Vagina (tissue), 2 donors: ENCODE measurements around the gene PAQR4. TPM values are rescaled to one million over a fixed set of nuclear protein-coding genes. Genes with fewer than 3 reads are reported as not detected.
A peak's percentile ranks its signal among the peaks of the same experiment; 100 is the strongest.

Experiments
- DNase-seq, 2 donors: peaks; one replicate each; pipeline ENCODE4 v3.0.0-alpha.2; 2017; ENCODE audit errors: extremely low spot score in 2 of 2
- H3K27ac ChIP-seq: fragments of 200-600 bp; sonication (generic); one replicate; pipeline ENCODE4 v1.5.1; 2019
- H3K27me3 ChIP-seq: fragments of 200-600 bp; sonication (generic); one replicate; pipeline ENCODE4 v1.5.1; 2019
- H3K36me3 ChIP-seq, 2 donors: fragments of 200-600 bp; sonication (generic); one replicate each; pipeline ENCODE4 v1.5.1; 2017 to 2019
- H3K4me1 ChIP-seq: fragments of 200-600 bp; sonication (generic); one replicate; pipeline ENCODE4 v1.5.1; 2019
- H3K4me3 ChIP-seq, 2 donors: fragments of 200-600 bp; sonication (generic); 1 replicate in 1 of 2; 2 replicates in 1 of 2; pipeline ENCODE4 v1.5.1; 2016 to 2019
- H3K9me3 ChIP-seq: fragments of 200-600 bp; sonication (generic); one replicate; pipeline ENCODE4 v1.5.1; 2019
- POLR2A ChIP-seq, 2 donors: fragments of 450-650 bp; IDR thresholded peaks; one replicate each; pipeline ENCODE4 v1.6.1; 2017; ENCODE audit warnings: antibody characterized with exemption in 2 of 2, mild to moderate bottlenecking in 2 of 2, moderate library complexity in 2 of 2
- POLR2AphosphoS5 ChIP-seq, 2 donors: sonication (generic); formaldehyde crosslinking; IDR thresholded peaks; one replicate each; pipeline ENCODE4 v1.9.0; 2017; ENCODE audit warnings: antibody characterized with exemption in 2 of 2, mild to moderate bottlenecking in 2 of 2, low read depth in 1 of 2; ENCODE audit not compliant: insufficient read depth in 1 of 2
- intact Hi-C: fragments of 100-400 bp; cut with DNase I; formaldehyde crosslinking; loops from one replicate; pipeline ENCODE4 v1.15.1; 2023
- total RNA-seq: library from RNA; depleted of rRNA; stranded (reverse); fragments of >200 nt; gene quantifications from one replicate; pipeline ENCODE4 v1.2.3, GENCODE V29; 2016
- TF ChIP-seq, protein P1 (sequence below), 3 experiments: fragments of 450-650 bp in 2 of 3; fragments of 200-600 bp in 1 of 3; sonication (generic) in 1 of 3; IDR thresholded peaks; one replicate each; pipeline ENCODE4 v1.5.1; 2017 to 2019; ENCODE audit warnings: antibody characterized with exemption in 3 of 3, mild to moderate bottlenecking in 2 of 3, moderate library complexity in 2 of 3

Gene PAQR4
- total RNA-seq, 1 donor from 2014 or later, result 2.7 TPM

- no peak for DNase-seq
- Histone ChIP-seq H3K4me3 (peak overlapping the region; percentile 56 to 67), H3K4me1 (peaks cover 41% of the 10 kb centered on the region), H3K27me3 (peaks cover 12% of the 10 kb centered on the region), H3K27ac (no peak overlapping the region), H3K9me3 (no peaks in the 10 kb centered on the region), H3K36me3 (no peaks in the 10 kb centered on the region)
- intact Hi-C loops, result no loop called here
- TF ChIP-seq, protein P1, sequence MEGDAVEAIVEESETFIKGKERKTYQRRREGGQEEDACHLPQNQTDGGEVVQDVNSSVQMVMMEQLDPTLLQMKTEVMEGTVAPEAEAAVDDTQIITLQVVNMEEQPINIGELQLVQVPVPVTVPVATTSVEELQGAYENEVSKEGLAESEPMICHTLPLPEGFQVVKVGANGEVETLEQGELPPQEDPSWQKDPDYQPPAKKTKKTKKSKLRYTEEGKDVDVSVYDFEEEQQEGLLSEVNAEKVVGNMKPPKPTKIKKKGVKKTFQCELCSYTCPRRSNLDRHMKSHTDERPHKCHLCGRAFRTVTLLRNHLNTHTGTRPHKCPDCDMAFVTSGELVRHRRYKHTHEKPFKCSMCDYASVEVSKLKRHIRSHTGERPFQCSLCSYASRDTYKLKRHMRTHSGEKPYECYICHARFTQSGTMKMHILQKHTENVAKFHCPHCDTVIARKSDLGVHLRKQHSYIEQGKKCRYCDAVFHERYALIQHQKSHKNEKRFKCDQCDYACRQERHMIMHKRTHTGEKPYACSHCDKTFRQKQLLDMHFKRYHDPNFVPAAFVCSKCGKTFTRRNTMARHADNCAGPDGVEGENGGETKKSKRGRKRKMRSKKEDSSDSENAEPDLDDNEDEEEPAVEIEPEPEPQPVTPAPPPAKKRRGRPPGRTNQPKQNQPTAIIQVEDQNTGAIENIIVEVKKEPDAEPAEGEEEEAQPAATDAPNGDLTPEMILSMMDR (IDR thresholded peaks at IDR 0.05), result no peak
- TF ChIP-seq POLR2A (IDR thresholded peaks at IDR 0.05) (no peak), POLR2AphosphoS5 (IDR thresholded peaks at IDR 0.05; ENCODE audit: insufficient read depth in 1 of 2, low read depth in 1 of 2) (no peak)
These were observed 685 bp downstream of the PAQR4 start for GRCh38 chr16:2969545-2970521.

GRCh38 chr16:2970563-2970962 lies 1.4 kb downstream of the PAQR4 start:
- no peaks in the 10 kb centered on the region for H3K36me3 ChIP-seq
- TF ChIP-seq POLR2A (IDR thresholded peaks at IDR 0.05) (no peak), POLR2AphosphoS5 (IDR thresholded peaks at IDR 0.05; ENCODE audit: insufficient read depth in 1 of 2, low read depth in 1 of 2) (no peak)
- TF ChIP-seq, protein P1 (IDR thresholded peaks at IDR 0.05), result no peak
- H3K4me1 ChIP-seq, result peaks cover 34% of the 10 kb centered on the region
- H3K9me3 ChIP-seq, result no peaks in the 10 kb centered on the region
- H3K4me3 ChIP-seq, result peak overlapping the region in 1 of 2 donors; percentile 56
- H3K27ac ChIP-seq, result no peak overlapping the region
- intact Hi-C loops, result no loop called here
- no peak for DNase-seq
- peaks cover 12% of the 10 kb centered on the region for H3K27me3 ChIP-seq

- Histone ChIP-seq H3K36me3 (no peaks in the 10 kb centered on the region), H3K27ac (no peak overlapping the region), H3K4me3 (no peak overlapping the region), H3K27me3 (peaks cover 12% of the 10 kb centered on the region), H3K4me1 (peaks cover 31% of the 10 kb centered on the region), H3K9me3 (no peaks in the 10 kb centered on the region)
- no peak for DNase-seq
- intact Hi-C loops, result no loop called here
- TF ChIP-seq, protein P1 (IDR thresholded peaks at IDR 0.05), result no peak
- TF ChIP-seq POLR2AphosphoS5 (IDR thresholded peaks at IDR 0.05; ENCODE audit: insufficient read depth in 1 of 2, low read depth in 1 of 2) (no peak), POLR2A (IDR thresholded peaks at IDR 0.05) (no peak)
These were observed 2.2 kb downstream of the PAQR4 start for GRCh38 chr16:2971134-2971984.

DNA sequence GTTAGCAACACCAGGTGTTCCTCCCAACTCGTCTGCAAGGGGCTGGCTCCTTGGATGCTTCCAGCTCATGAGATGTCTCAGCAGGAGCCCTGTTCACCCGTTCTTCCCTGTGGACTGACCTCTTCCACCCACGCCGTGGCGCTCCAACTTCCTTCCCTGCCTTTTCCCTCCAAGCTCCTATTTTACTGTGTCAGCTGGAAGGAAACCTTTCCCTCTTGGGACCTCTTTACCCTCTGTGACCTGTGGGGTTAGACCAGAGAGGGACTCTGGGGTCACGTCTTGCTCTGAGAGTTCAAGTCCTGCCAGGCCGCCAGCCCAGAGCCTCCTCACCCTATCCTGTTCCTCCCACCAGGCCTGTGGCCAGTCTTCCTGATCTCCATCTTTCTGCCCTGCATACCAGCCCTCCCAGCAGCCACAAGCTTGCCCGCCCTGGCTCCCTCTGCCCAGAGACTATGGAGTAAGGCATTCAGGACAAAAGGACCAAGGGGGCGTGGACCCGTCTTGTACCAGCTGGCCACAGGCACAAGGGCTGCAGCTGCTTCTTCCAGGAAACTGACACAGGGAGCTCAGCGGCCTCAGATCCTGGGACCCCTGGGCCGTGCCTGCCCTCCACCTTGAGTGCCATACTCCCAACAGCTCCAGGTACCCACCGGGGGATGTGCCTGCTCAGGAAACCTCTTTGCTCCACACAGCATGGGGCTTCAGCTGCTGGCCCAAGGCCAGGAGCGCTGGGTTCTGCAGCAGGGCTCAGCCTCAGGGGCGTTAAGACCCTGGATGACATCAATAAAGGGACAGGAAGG lies 3.0 kb downstream of the PAQR4 start:
- no peaks in the 10 kb centered on the region for H3K36me3 ChIP-seq
- no peaks in the 10 kb centered on the region for H3K9me3 ChIP-seq
- intact Hi-C loops, result no loop called here
- H3K4me1 ChIP-seq, result peaks cover 25% of the 10 kb centered on the region
- no peak overlapping the region for H3K4me3 ChIP-seq
- H3K27ac ChIP-seq, result no peak overlapping the region
- no peak for DNase-seq
- TF ChIP-seq POLR2AphosphoS5 (IDR thresholded peaks at IDR 0.05; ENCODE audit: insufficient read depth in 1 of 2, low read depth in 1 of 2) (no peak), POLR2A (IDR thresholded peaks at IDR 0.05) (no peak)
- TF ChIP-seq, protein P1 (IDR thresholded peaks at IDR 0.05), result no peak
- peaks cover 8% of the 10 kb centered on the region for H3K27me3 ChIP-seq
